HEK293T (cell line): ENCODE results near the gene FBXO8.
"Not testable (repeated sequence)": the region's sequence is repeated elsewhere in the genome, so short reads cannot be mapped to it uniquely, and the experiment has no call there.

Experiments used
- CTCF ChIA-PET: fragments of 350-600 bp; formaldehyde crosslinking; extraction: SDS; loops from one replicate; lab custom pipeline; 2021; ENCODE audit warnings: antibody characterized with exemption, inconsistent platforms; lab: Yijun Ruan, JAX
- POLR2A ChIA-PET: fragments of 350-600 bp; formaldehyde crosslinking; extraction: SDS; loops from one replicate; lab custom pipeline; 2020; ENCODE audit warnings: antibody characterized with exemption, inconsistent platforms; lab: Yijun Ruan, JAX
- DNase-seq: peaks from one replicate; pipeline ENCODE4 v3.0.0; 2012; ENCODE audit warnings: mixed read lengths; ENCODE audit errors: extremely low spot score
- ARNT ChIP-seq: fragments of 450-650 bp; IDR thresholded peaks from 2 replicates; pipeline ENCODE4 v1.6.1; 2017; ENCODE audit warnings: mild to moderate bottlenecking
- BHLHE40 ChIP-seq: fragments of 450-650 bp; IDR thresholded peaks from 2 replicates; pipeline ENCODE4 v1.6.1; 2016; ENCODE audit warnings: mild to moderate bottlenecking, moderate library complexity, borderline replicate concordance
- CTBP1 ChIP-seq: fragments of 450-650 bp; IDR thresholded peaks from 2 replicates; pipeline ENCODE4 v1.6.1; 2016; ENCODE audit warnings: borderline replicate concordance
- ELF4 ChIP-seq: fragments of 450-650 bp; IDR thresholded peaks from 2 replicates; pipeline ENCODE4 v1.6.1; 2017; ENCODE audit warnings: antibody characterized with exemption
- FOXA1 ChIP-seq: fragments of 450-650 bp; IDR thresholded peaks from 2 replicates; pipeline ENCODE4 v1.6.1; 2016; ENCODE audit warnings: mild to moderate bottlenecking
- FOXK2 ChIP-seq: fragments of 450-650 bp; IDR thresholded peaks from 2 replicates; pipeline ENCODE4 v1.6.1; 2016; ENCODE audit warnings: mild to moderate bottlenecking
- FOXM1 ChIP-seq: fragments of 450-650 bp; IDR thresholded peaks from 2 replicates; pipeline ENCODE4 v1.6.1; 2017; ENCODE audit warnings: mild to moderate bottlenecking, borderline replicate concordance
- HDGF ChIP-seq: fragments of 450-650 bp; IDR thresholded peaks from 2 replicates; pipeline ENCODE4 v1.6.1; 2017; ENCODE audit warnings: antibody characterized with exemption, borderline replicate concordance
- L3MBTL2 ChIP-seq: fragments of 450-650 bp; conservative IDR thresholded peaks from 2 replicates; pipeline ENCODE4 v1.6.1; 2016; ENCODE audit warnings: mild to moderate bottlenecking
- LEF1 ChIP-seq: fragments of 450-650 bp; IDR thresholded peaks from 2 replicates; pipeline ENCODE4 v1.6.1; 2017; ENCODE audit warnings: mild to moderate bottlenecking, borderline replicate concordance
- NFRKB ChIP-seq: fragments of 450-650 bp; IDR thresholded peaks from 2 replicates; pipeline ENCODE4 v1.6.1; 2016; ENCODE audit warnings: mild to moderate bottlenecking, moderate library complexity
- PKNOX1 ChIP-seq: fragments of 450-650 bp; IDR thresholded peaks from 2 replicates; pipeline ENCODE4 v1.6.1; 2016
- SP1 ChIP-seq: fragments of 450-650 bp; IDR thresholded peaks from 2 replicates; pipeline ENCODE4 v1.6.1; 2017
- SUZ12 ChIP-seq: fragments of 450-650 bp; IDR thresholded peaks from 2 replicates; pipeline ENCODE4 v1.6.1; 2016; ENCODE audit warnings: mild to moderate bottlenecking
- TARDBP ChIP-seq: fragments of 450-650 bp; IDR thresholded peaks from 2 replicates; pipeline ENCODE4 v1.6.1; 2016
- ZNF384 ChIP-seq: fragments of 450-650 bp; IDR thresholded peaks from 2 replicates; pipeline ENCODE4 v1.6.1; 2016

FBXO8 gene

GRCh38 chr4:174312993-174313392 lies 29.5 kb upstream of the FBXO8 start:
- TF ChIP-seq CTBP1 = no peak
- no peak for TF ChIP-seq SUZ12
- no peak for TF ChIP-seq TARDBP
- TF ChIP-seq NFRKB = no peak
- no peak for TF ChIP-seq ELF4
- TF ChIP-seq HDGF = no peak
- TF ChIP-seq FOXK2 = no peak
- no peak for TF ChIP-seq L3MBTL2
- TF ChIP-seq SP1 = no peak
- TF ChIP-seq ARNT = no peak
- no peak for TF ChIP-seq PKNOX1
- no peak for TF ChIP-seq FOXM1
- no peak for TF ChIP-seq ZNF384
- no peak for TF ChIP-seq FOXA1
- CTCF ChIA-PET = no interaction called here
- no peak for DNase-seq
- POLR2A ChIA-PET = no interaction called here

- CTCF ChIA-PET = no interaction called here
- POLR2A ChIA-PET = no interaction called here
Measured at GRCh38 chr4:174307694-174308093, 24.2 kb upstream of the FBXO8 start.

GRCh38 chr4:174305961-174306360 lies 22.5 kb upstream of the FBXO8 start:
- DNase-seq = no peak
- POLR2A ChIA-PET = no interaction called here
- TF ChIP-seq FOXA1 = no peak
- TF ChIP-seq PKNOX1 = no peak
- TF ChIP-seq BHLHE40 = no peak
- TF ChIP-seq CTBP1 = no peak
- no peak for TF ChIP-seq FOXK2
- no peak for TF ChIP-seq L3MBTL2
- TF ChIP-seq TARDBP = no peak
- TF ChIP-seq LEF1 = no peak
- CTCF ChIA-PET = interaction anchor here (0.6 kb wide), 1 partner anchor 1233 kb away, joined by 3 read pairs; no protein-coding TSS in a partner anchor

More at GRCh38 chr4:174307694-174308093, 24.2 kb upstream of the FBXO8 start:
- TF ChIP-seq ZNF384 = no peak
- no peak for TF ChIP-seq TARDBP
- no peak for DNase-seq

GRCh38 chr4:174304664-174305063 lies 21.2 kb upstream of the FBXO8 start:
- DNase-seq = no peak
- CTCF ChIA-PET = no interaction called here
- POLR2A ChIA-PET = no interaction called here
- TF ChIP-seq ARNT = no peak
- no peak for TF ChIP-seq PKNOX1
- TF ChIP-seq FOXM1 = no peak
- no peak for TF ChIP-seq FOXK2
- TF ChIP-seq NFRKB = no peak
- no peak for TF ChIP-seq LEF1
- no peak for TF ChIP-seq ELF4
- no peak for TF ChIP-seq SP1
- TF ChIP-seq BHLHE40 = no peak

- CTCF ChIA-PET = no interaction called here
- TF ChIP-seq ELF4 = no peak
- no peak for TF ChIP-seq PKNOX1
- no peak for TF ChIP-seq LEF1
- TF ChIP-seq BHLHE40 = no peak
- no peak for TF ChIP-seq CTBP1
- TF ChIP-seq NFRKB = no peak
- no peak for TF ChIP-seq ARNT
- no peak for TF ChIP-seq SUZ12
- no peak for TF ChIP-seq FOXA1
- TF ChIP-seq HDGF = no peak
- TF ChIP-seq L3MBTL2 = no peak
- TF ChIP-seq ZNF384 = no peak
- TF ChIP-seq FOXK2 = no peak
- no peak for TF ChIP-seq SP1
- no peak for TF ChIP-seq FOXM1
- no peak for TF ChIP-seq TARDBP
- no peak for DNase-seq
- POLR2A ChIA-PET = no interaction called here
Measured at GRCh38 chr4:174303687-174304086, 20.2 kb upstream of the FBXO8 start.

GRCh38 chr4:174295142-174295541 lies 11.7 kb upstream of the FBXO8 start:
- POLR2A ChIA-PET, DNase-seq, CTCF ChIA-PET: not testable (repeated sequence)

- DNase-seq, CTCF ChIA-PET, POLR2A ChIA-PET: not testable (repeated sequence)
Measured at GRCh38 chr4:174294641-174295040, 11.2 kb upstream of the FBXO8 start.
